HG03460 (cell line): ENCODE results near the gene AGPAT1.
"Not testable (repeated sequence)": the region's sequence is repeated elsewhere in the genome, so short reads cannot be mapped to it uniquely, and the experiment has no call there.

Experiments used
- ATAC-seq: cut with Tn5 transposase; IDR thresholded peaks from one replicate; pipeline ENCODE4 v1.9.1; 2021; ENCODE audit not compliant: unreplicated experiment

AGPAT1 gene

GRCh38 chr6:32200711-32201475 lies 25.0 kb upstream of the AGPAT1 start:
- no peak for ATAC-seq

- ATAC-seq = no peak
Observed at GRCh38 chr6:32198866-32199265, 23.0 kb upstream of the AGPAT1 start.

- ATAC-seq = no peak
Observed at GRCh38 chr6:32198345-32198696, 22.4 kb upstream of the AGPAT1 start.

GRCh38 chr6:32196682-32197616 lies 21.1 kb upstream of the AGPAT1 start:
- ATAC-seq = no peak

GRCh38 chr6:32195902-32196681 lies 20.2 kb upstream of the AGPAT1 start:
- ATAC-seq = peak; percentile 68

GRCh38 chr6:32195652-32195901 lies 19.7 kb upstream of the AGPAT1 start:
- no peak for ATAC-seq

GRCh38 chr6:32194825-32195651 lies 19.2 kb upstream of the AGPAT1 start:
- ATAC-seq = peak; percentile 65

- ATAC-seq = no peak
Observed at GRCh38 chr6:32194388-32194787, 18.5 kb upstream of the AGPAT1 start.

GRCh38 chr6:32193096-32193495 lies 17.2 kb upstream of the AGPAT1 start:
- ATAC-seq = not testable (repeated sequence)

- ATAC-seq = no peak
Observed at GRCh38 chr6:32192608-32193039, 16.7 kb upstream of the AGPAT1 start, which contains the start of gene GPSM3. Gene GPSM3, minus strand, starts transcription at chr6:32192643. Its CDS starts 130 bp downstream, at chr6:32192513.

GRCh38 chr6:32191696-32192607 lies 16.1 kb upstream of the AGPAT1 start:
- ATAC-seq = no peak

- ATAC-seq = no peak
Observed at GRCh38 chr6:32190911-32191677, 15.2 kb upstream of the AGPAT1 start.

GRCh38 chr6:32190054-32190851 lies 14.4 kb upstream of the AGPAT1 start, which contains the start of gene PBX2:
Gene PBX2, minus strand, starts transcription at chr6:32190202. Its CDS starts 287 bp downstream, at chr6:32189915.
- ATAC-seq = peak; percentile 59

GRCh38 chr6:32189742-32190053 lies 13.8 kb upstream of the AGPAT1 start:
- ATAC-seq = no peak

GRCh38 chr6:32189069-32189741 lies 13.3 kb upstream of the AGPAT1 start:
- no peak for ATAC-seq

GRCh38 chr6:32188381-32189068 lies 12.6 kb upstream of the AGPAT1 start:
- ATAC-seq = no peak
